Cerebellar cortex (tissue), 1 donor: Measurements from ENCODE around the gene GRHL3.
A peak's percentile ranks its signal among the peaks of the same experiment; 100 is the strongest.

Source experiments
- DNase-seq: peaks from one replicate; pipeline ENCODE4 v3.0.0-alpha.2; 2015; ENCODE audit warnings: low spot score

GRHL3 gene

DNA sequence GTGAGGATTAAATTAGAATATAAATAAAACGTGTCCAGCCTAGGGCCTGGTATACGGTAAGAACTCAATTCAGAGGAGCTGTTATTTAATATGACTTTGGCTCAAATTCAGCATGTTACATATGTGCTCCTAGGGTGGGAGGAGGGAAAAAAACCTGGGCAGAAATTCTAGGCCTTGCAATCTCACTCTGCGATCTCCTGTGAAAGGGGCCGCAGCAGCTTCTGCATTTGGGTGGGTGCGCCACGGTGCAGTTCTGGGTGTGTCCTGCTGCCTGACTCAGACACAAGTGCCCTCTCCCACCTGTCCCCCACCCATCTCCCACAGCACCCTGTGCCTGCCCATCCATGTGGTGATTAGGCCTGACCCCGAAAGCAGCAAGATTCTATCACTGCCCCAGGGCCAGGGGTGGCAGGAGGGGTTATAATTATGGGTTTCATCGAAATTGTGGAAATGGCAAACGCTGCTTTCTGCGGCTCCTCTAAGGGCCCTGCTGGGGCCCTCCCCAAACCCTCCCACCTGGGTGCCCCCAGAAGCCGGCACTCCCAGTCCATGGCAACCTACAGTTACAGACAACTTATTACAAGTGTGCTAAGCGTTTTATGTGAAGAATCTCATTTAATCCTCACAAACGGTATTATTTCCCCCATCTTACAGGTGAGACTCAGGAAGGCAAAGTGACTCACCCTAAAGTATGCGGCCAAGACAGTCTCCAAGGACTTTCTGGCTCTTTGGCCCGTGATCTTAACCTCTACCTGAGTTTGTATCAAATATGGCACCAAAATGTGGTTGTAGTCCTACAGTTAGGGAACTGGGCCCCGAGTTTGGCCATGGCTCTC, 25.5 kb upstream of the GRHL3 start:
- no peak for DNase-seq

DNA sequence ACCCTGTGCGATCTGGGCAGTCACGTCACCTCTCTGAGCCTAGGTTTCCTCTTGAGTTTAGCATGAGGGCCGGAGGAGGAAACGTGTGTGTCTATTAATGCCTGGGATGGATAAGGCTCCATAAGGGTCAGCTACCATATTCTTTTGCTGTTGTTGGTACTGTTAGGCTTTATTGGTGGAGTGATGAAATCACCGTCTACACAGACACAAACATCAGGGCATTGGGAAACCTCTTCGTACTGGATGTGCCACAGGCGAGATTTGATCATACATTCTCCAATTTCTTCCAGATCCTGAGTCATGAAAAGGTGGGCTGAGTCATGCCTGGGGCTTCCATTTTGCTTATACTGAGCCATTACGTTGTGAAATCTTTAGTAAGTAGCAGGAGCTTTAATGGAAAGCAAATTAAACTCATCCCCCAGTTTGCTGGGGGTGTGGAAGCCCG, 24.9 kb upstream of the GRHL3 start:
- DNase-seq, result no peak

DNA sequence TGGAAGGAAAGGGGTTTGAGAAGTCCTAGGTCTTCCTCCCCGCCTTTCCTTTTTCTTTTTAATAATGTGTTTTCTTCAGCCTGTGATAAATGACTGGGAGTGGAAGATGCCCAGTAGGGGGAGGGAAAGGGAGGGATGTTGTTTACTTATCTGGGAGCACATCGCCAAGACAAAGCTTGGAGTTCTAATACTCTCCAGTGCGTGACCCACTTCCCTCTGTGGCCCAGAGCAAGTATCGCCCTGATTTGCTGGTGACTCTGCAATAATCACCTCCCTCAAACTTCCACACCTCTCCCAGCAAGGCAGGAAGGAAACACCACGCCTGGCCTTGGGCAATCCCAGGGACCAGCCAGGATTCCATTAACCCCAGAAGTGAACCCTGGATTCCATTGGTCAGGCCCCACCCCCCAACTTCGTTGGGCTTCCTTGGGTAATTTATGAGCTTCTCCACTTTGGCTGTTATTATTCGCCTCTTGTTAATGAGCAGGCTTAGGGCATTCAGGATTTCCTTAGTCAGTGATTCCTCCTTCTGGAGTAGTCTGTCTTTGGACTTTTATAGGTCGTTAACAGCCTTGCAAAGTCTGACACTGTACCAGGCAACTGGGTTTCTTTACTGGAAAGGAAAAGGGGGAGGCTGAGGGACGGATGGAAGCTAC, 24.3 kb upstream of the GRHL3 start:
- peak; percentile 57 for DNase-seq

DNA sequence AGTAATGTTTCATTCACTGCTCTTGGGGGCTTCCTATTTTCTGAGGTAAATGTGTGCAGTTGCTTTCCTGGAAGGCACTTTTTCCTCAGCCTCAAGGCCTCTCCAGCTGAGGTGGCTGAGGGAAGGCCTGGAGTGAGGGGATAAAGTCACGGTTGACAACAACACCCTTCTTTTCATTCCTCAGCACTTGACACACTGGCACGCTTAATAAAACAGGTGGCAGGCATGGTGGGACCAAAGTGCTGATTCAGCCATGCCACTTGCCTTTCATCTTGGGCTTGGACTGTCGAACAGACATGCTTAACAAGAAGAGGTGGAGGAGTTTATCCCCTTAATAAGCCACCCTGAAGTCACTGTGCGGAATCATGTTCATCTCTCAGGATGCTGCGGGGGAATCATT, 23.6 kb upstream of the GRHL3 start:
- DNase-seq, result no peak

DNA sequence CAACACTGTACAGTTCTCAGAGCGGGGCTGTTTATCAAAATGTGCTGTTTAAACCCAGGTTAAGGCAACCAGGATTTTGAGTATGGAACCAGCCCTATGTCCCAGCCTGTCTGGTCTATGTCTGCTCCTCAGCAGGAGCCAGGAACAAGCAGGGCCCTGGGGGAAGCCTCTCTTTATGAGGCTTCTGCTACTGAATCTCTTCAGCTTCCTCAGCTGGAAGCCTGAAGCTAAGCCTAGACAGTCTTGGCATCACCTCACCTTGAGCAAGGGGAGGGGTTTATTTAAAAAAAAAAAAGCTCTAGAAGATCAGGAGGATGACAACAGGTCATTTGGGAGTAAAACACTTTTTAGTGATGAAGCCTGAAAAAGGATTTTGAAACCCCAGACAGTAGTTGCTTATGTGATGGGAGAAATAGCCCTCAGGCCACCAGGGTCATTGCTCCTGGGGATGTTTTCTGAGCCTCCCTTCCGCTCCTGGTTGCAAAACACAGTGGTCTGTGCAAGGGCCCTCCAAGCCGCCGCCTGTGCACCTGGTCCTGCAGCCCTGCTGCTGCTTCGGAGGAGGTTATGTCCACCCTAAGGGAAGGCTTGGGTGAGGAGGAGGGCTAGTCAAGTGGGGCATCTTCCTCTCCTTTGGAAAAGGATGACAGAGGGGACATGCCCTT, 21.8 kb upstream of the GRHL3 start:
- DNase-seq, result no peak

DNA sequence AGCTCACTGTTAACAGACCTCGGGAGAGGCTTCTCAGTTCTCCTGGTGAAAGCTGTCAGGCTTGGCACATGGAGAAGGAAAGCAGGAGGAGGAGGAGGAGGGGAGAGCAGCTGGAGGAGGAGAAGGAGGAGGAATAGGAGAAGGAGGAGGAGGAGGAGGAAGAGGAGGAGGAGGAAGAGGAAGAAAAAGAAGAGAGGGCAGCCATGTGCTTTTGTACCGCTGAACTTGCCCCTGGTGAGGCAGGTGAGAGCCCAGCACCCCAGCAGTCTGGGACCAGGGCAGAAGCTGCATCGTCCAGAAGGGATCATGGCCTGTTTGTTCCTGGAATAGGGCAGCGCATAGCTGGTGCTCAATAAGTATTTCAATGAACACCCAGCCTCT, 21.3 kb upstream of the GRHL3 start:
- no peak for DNase-seq

DNA sequence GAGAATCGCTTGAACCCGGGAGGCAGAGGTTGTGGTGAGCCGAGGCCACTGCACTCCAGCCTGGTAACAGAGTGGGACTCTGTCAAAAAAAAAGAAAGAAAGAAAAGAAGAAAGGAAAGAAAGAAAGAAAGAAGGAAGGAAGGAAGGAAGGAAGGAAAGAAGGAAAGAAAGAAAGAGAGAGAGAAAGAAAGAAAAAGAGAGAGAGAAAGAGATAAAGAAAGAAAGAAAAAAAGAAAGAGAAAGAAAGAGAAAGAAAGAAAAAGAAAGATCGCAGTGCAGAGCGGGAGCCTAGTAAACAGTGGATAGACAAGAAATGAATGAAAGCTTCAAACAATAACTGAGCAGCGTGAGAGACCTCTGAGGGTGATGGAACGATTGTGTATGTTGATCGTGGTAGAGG, 20.6 kb upstream of the GRHL3 start:
- DNase-seq, result no peak

DNA sequence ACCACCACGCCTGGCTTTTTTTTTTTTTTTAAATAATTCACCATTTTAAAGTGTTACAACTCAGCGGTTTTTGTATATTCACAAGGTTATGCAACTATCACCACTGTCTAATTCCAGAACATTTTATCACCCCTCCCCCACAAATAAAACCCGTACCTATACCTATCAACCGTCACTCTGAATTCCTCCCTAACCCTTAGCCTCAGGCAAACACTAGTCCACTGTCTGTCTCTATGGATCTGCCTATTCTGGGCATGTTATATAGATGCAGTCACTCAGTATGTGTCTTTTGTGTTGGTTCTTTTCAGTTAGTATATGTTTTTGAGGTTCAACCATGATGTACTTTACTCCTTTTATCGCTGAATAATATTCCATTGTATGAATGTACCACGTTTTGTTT, 19.3 kb upstream of the GRHL3 start:
- no peak for DNase-seq

DNA sequence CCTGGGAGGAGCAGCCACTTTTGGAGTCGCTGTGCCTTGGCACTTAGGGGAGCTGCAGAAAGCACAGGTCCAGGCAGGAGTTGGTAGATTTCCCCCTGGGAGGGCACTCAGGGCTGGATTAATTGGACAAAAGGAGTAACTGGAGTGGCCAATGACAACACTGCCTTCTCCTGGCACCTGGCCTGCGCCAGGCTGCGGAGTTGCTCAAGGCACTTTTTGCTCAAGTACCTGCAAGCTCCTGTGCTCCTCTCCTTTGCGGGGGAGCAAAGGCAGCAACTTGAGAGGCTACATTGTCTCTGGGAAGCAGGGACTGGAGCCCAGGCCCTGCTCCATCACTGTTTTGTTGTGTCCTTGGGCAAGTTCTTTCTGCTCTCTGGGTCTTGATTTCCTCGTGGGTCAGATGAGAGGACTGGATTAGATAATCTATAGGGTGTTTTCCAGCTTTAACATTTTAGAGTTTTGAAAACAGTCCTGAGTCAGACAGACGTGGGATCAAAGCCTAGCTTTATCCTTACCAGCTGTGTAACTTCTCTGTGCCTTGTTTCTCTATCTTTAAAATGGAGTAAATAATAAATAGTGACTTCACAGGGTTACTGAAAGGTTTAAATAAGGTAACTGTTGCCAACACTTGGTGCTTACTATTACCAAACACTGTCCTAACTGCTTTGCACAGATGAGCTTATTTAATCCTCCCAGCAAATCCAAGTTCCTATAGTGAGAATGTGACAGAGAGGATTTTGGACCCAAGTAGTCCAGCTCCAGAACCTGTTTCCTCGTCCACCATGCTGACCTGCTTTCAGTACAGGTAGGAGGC, 18.0 kb upstream of the GRHL3 start:
- no peak for DNase-seq

DNA sequence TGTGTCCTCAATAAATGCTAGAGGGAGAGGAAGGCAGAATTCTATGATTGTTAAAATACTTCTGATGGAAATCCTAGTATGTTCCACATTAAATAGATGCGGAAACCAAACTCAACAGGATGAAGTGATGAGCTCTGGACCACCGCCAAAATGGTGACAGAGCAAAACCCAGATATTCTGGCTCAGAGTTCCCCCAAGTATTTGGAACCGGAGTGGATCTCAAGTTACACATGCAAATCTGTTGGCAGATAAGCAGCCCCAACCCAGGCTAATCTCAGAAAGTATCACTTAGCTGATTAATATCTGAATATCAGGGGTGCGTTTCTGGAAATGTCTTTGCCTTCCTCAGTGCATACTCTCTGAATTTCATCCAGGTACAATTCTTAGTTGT, 17.4 kb upstream of the GRHL3 start:
- DNase-seq, result no peak

DNA sequence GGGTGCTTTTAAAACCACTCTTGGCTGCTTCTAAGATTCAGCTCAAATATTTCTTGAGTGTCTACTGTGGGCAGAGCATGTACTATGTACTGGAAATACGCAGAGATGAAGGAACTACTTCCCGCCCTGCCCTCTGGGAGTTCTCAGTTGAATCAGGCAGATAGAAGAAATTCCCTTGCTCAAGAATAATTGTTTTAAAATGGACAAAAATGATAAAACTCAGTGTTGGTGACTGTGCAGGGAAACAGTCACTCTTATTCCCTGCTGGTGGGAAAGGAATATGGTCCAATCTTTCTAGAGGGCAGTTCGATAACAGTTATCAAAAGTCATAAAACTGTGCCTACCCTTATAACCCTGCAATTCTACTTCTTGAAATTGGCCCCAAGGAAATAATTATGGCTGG, 16.9 kb upstream of the GRHL3 start:
- DNase-seq, result no peak

DNA sequence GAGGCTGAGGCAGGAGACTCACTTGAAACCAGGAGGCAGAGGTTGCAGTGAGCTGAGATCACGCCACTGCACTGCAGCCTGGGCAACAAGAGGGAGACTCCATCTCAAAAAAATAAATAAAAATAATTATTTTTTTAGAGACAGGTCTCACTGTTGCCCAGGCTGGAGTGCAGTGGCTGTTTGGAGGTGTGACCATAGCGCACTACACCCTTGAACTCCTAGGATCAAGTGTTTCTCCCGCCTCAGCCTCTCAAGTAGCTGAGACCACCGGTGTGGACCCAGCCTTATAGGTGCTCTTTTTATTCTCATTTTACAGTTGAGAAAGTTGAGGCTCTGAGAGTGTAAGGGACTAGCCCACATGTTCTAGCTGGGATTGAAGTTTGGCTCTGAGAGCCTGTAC, 15.6 kb upstream of the GRHL3 start:
- no peak for DNase-seq

DNA sequence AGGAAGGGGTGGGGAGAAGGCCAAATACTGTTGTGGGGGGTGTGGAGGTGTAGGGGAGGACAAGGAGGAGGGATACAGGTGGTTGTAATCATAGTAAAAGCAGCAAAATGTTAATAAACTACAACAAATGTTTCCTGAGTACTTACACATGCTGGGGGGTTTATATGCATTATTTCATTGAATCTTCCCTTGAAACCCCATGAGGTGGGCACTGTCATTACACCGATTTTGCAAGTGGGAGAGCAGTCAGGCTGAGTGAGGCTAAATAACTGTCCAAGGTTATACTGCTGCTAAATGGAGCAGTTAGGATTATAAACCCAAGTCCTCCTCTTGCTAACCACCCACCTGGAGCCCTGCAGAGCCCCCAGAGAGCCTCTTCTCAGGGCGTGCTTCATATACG, 14.4 kb upstream of the GRHL3 start:
- DNase-seq, result no peak

DNA sequence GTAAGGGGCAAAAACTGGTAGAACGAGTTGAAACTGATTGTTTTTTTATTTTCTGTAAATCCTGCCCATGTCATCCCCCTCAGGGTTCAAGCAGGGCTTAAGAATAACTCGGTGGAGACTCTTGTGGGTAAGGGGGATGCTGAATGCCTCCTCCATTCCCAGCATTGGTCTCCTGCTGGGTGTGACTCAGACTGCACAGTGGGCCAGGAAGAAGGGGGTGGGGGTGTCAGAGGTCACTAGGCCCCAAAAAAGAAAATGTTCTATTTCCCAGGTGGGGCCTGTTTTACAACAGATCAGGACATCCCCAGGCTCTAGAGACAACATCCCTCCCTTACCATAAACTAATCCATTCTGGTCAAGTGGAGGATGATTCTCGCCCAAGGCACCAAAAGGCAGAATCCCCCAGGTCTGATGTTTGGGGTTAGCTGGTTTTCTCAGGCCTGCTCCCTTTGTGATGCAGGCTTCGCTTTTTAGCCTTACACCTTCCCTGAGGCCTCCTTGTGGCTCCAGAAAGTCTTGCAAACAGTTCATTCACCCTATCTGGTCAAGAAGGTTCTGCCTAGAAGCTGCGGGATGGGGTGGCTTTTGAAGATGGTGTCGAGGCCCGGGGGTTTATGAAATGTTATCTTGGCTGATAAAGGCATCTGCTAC, 10.7 kb upstream of the GRHL3 start:
- DNase-seq, result peak; percentile 22

DNA sequence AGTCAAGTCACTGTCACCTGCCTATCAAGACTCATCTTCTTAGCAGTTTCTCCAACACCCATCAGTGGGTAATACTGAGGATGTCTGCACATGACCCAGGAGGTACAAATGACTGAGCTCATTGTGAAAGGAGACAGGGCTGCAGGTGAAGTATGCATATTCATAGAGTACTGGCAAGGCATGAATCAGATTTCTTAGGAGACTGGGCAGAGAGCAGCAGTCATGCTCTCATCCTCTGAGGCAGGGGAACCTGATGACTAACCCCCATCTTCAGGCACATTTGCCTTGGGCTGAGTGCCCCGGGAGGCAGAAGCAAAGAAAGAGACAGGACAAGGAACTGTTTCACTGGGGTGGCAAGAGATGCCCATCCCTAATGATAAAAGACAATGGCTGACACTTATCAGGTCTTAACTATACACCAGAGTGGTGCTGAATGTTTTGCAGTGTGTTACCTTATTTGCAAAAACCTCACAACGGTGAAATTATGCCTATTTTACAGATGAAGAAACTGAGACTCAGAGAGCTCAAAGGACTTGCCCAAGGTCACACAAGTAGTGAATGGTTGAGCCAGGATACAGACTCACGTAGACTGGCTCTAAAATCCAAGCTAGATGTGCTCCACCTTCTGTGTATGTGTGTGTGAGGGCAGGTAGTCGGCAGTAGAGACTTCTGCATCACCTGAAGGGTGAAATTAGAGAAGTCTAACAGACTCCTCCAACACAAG, 9.2 kb upstream of the GRHL3 start:
- no peak for DNase-seq

DNA sequence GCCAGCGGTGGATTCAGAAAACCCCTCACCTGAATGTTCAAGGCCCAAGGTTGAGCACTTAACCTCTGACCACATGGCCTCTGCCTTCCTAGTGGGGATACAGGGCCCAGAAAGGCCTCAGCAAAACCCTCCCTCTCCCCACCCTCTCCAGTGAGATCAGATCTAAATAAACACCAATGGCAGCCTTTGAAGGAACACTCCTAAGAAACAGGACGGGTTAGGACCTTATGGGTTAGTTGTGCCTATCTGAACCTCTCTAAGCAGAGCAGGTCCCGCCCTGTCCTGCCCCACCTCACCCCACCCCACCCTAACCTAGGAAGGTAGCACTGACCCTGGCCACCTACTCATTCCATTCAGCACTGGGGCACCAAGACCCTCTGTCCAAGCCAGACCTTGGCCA, 7.9 kb upstream of the GRHL3 start:
- DNase-seq, result no peak

DNA sequence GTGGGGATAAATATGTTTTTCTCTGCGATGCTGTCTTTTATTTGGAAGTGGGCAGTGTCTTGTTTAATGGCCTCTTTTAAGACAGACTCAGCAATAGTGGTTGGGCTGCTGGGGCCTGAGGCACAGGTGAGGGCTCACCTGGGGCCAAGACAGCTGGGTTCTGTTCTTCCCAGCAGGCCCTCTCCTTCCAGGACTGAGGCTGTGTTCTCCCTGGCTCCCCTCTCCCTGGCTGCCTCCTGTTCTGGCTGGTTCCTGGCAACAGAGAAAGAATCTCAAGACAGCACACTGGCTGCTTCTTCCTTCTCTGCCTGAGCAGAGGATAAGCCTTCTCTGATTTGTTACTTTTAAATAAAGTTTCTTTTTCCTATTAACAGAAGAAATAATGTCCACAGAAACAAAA, 7.4 kb upstream of the GRHL3 start:
- DNase-seq, result peak; percentile 12

DNA sequence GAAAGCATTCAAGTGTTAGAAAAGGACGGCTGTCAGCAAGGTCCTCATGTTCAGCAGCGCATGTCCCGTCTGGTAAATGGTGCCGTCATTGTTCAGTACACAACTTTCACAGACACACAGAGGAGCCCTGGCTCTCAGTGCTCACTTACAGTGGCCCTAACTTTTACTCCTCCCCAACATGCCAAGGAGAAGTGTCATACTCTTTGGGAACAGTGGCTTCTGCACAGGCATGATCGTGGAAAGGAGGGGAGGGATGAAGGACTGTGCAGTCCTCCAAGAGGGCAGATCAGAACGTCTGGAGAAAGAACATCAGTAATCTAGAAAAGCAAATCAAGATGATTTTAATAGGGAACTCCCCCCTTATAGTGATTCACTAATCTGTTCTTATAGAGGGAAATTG, 3.8 kb upstream of the GRHL3 start:
- DNase-seq, result no peak

DNA sequence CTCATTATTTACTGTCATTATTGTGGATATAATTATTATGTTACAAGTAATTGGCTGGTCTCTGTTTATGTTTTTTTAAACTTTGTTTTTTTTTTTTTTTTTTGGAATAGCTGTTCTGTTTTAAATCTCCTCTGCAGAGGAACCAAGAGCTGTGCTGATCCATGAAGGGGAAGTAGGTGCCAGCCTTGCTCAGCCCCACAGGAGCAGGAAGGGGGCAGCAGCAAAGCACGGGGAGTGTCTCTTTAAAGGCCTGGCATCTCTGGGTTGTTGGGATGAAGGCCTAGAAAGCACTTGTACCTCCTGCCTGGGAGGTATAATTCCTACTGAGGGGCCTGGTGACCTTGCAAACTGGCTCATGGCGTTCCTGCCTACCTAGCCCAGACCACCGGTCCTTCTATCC, 2.5 kb upstream of the GRHL3 start:
- DNase-seq, result peak; percentile 28

DNA sequence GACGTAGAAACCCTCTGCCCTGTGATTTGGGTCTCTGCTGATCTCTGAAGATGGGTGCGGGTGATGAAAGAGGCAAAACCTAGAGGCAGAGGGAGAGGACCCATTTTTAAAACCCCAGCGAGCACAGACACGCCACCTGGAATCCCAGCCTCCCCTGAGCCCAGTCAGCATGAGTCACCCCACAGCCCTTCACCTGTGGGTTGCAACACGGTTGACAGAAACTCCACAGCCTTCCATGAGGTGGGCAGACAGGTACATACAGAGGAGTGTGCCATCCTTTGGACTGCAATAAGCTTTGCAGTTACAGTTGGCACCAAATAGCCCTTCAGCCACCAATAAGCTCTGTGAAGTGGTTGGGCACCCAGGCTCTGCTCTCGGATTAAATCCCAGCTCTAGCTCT, 2.1 kb upstream of the GRHL3 start:
- no peak for DNase-seq

DNA sequence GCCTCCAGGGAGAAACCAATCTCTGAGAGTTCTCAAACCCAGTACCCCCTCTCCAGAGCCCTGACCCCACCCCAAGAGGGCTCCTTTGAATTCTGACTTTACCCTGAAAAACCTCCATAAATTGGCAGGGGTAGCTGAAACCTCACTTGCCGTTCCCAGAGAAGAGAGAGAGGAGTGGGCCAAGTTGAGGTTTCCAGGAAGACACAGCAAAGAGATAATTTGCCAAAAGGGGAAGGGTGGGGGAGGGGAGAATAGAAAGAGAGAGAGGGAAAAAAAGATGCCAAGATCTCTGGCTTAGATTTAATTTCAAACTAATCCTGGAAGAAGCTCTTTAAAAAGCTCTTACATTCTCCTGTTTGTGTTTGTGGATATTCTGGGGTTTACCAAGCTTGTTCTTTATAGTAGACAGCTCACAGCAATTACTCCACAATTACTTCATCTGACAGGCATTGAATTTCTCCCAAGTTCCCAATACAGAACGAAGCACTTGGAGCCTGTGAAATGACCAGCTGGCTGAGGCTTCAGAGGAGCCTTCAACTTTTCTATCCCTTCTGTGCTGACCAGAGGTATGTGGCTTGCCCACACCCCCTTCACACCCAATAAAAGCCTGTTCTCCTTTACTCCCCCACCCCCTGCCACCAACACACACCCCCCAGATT, 1.1 kb upstream of the GRHL3 start:
- DNase-seq, result no peak
